ENCODE data around the gene MAP6D1.

Gene MAP6D1

GRCh38 chr3:183819831-183820230, 5.5 kb downstream of the MAP6D1 start:
- no peaks in the 10 kb centered on the region for H3K9me3 ChIP-seq (ENCODE audit: control insufficient read depth, insufficient read depth, low read length)
- no peak overlapping the region for H3K4me3 ChIP-seq (ENCODE audit: low read depth, low read length)
- no peak overlapping the region for H3K9ac ChIP-seq (ENCODE audit: low read depth, low read length)
- no peaks in the 10 kb centered on the region for H3K4me1 ChIP-seq (ENCODE audit: control insufficient read depth, insufficient read depth, low read length)
- H3K36me3 ChIP-seq (ENCODE audit: control insufficient read depth, insufficient read depth, low read length), result peaks cover 10% of the 10 kb centered on the region
- peaks cover 9% of the 10 kb centered on the region for H3K27me3 ChIP-seq (ENCODE audit: control insufficient read depth, insufficient read depth, low read length)

GRCh38 chr3:183818706-183819624, 6.4 kb downstream of the MAP6D1 start:
- no peaks in the 10 kb centered on the region for H3K9me3 ChIP-seq (ENCODE audit: control insufficient read depth, insufficient read depth, low read length)
- H3K4me3 ChIP-seq (ENCODE audit: low read depth, low read length), result no peak overlapping the region
- H3K36me3 ChIP-seq (ENCODE audit: control insufficient read depth, insufficient read depth, low read length), result peaks cover 10% of the 10 kb centered on the region
- H3K9ac ChIP-seq (ENCODE audit: low read depth, low read length), result no peak overlapping the region
- peaks cover 4% of the 10 kb centered on the region for H3K27me3 ChIP-seq (ENCODE audit: control insufficient read depth, insufficient read depth, low read length)
- no peaks in the 10 kb centered on the region for H3K4me1 ChIP-seq (ENCODE audit: control insufficient read depth, insufficient read depth, low read length)

DNA sequence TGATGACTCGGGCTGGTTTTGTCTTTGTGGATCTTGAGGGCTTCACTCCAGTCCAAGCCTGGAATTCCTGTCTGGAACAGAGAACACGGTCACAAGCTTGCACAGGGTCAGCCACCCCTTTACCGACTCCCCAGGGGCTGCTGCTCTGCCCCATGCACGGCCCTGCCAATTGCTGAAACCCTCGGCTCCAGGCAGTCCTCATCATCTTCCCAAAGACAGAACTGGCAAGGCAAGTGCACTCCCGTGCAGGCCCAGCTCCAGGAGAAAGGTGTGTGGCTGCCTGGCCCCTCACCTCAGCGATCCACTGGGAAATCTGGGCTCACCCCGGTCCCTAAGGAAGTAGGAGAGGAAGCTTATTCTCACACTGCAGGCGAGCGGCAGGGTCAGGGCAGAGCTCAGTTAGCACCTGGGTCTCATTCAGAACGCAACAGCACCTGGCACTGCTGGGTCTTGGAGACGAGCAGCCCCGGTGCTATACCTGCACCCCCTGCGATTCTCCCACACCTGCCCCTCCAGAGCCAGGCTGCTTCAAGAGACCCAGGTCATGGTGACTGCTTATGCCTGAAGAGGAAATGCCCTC, 7.2 kb downstream of the MAP6D1 start:
- H3K9ac ChIP-seq (ENCODE audit: low read depth, low read length), result no peak overlapping the region
- no peak overlapping the region for H3K4me3 ChIP-seq (ENCODE audit: low read depth, low read length)
- peaks cover 10% of the 10 kb centered on the region for H3K36me3 ChIP-seq (ENCODE audit: control insufficient read depth, insufficient read depth, low read length)
- H3K27me3 ChIP-seq (ENCODE audit: control insufficient read depth, insufficient read depth, low read length), result no peaks in the 10 kb centered on the region
- no peaks in the 10 kb centered on the region for H3K9me3 ChIP-seq (ENCODE audit: control insufficient read depth, insufficient read depth, low read length)
- H3K4me1 ChIP-seq (ENCODE audit: control insufficient read depth, insufficient read depth, low read length), result no peaks in the 10 kb centered on the region

- H3K36me3 ChIP-seq (ENCODE audit: control insufficient read depth, insufficient read depth, low read length), result peaks cover 10% of the 10 kb centered on the region
- H3K27me3 ChIP-seq (ENCODE audit: control insufficient read depth, insufficient read depth, low read length), result no peaks in the 10 kb centered on the region
- no peaks in the 10 kb centered on the region for H3K9me3 ChIP-seq (ENCODE audit: control insufficient read depth, insufficient read depth, low read length)
- H3K9ac ChIP-seq (ENCODE audit: low read depth, low read length), result no peak overlapping the region
- H3K4me1 ChIP-seq (ENCODE audit: control insufficient read depth, insufficient read depth, low read length), result no peaks in the 10 kb centered on the region
- no peak overlapping the region for H3K4me3 ChIP-seq (ENCODE audit: low read depth, low read length)
Observed at GRCh38 chr3:183817639-183818038, 7.7 kb downstream of the MAP6D1 start.

- Histone ChIP-seq H3K9me3 (ENCODE audit: control insufficient read depth, insufficient read depth, low read length) (no peaks in the 10 kb centered on the region), H3K27me3 (ENCODE audit: control insufficient read depth, insufficient read depth, low read length) (no peaks in the 10 kb centered on the region), H3K9ac (ENCODE audit: low read depth, low read length) (no peak overlapping the region), H3K4me1 (ENCODE audit: control insufficient read depth, insufficient read depth, low read length) (no peaks in the 10 kb centered on the region), H3K36me3 (ENCODE audit: control insufficient read depth, insufficient read depth, low read length) (peaks cover 14% of the 10 kb centered on the region), H3K4me3 (ENCODE audit: low read depth, low read length) (no peak overlapping the region)
Observed at GRCh38 chr3:183816681-183817510, 8.5 kb downstream of the MAP6D1 start.

GRCh38 chr3:183815951-183816475, 9.4 kb downstream of the MAP6D1 start:
- Histone ChIP-seq H3K4me3 (ENCODE audit: low read depth, low read length) (no peak overlapping the region), H3K27me3 (ENCODE audit: control insufficient read depth, insufficient read depth, low read length) (no peaks in the 10 kb centered on the region), H3K9ac (ENCODE audit: low read depth, low read length) (no peak overlapping the region)

GRCh38 chr3:183815563-183815940, 9.8 kb downstream of the MAP6D1 start:
- no peaks in the 10 kb centered on the region for H3K4me1 ChIP-seq (ENCODE audit: control insufficient read depth, insufficient read depth, low read length)
- peaks cover 26% of the 10 kb centered on the region for H3K36me3 ChIP-seq (ENCODE audit: control insufficient read depth, insufficient read depth, low read length)
- H3K27me3 ChIP-seq (ENCODE audit: control insufficient read depth, insufficient read depth, low read length), result no peaks in the 10 kb centered on the region
- no peak overlapping the region for H3K4me3 ChIP-seq (ENCODE audit: low read depth, low read length)
- H3K9ac ChIP-seq (ENCODE audit: low read depth, low read length), result no peak overlapping the region
- no peaks in the 10 kb centered on the region for H3K9me3 ChIP-seq (ENCODE audit: control insufficient read depth, insufficient read depth, low read length)

More at GRCh38 chr3:183815951-183816475, 9.4 kb downstream of the MAP6D1 start:
- no peaks in the 10 kb centered on the region for H3K4me1 ChIP-seq (ENCODE audit: control insufficient read depth, insufficient read depth, low read length)
- H3K36me3 ChIP-seq (ENCODE audit: control insufficient read depth, insufficient read depth, low read length), result peaks cover 22% of the 10 kb centered on the region
- H3K9me3 ChIP-seq (ENCODE audit: control insufficient read depth, insufficient read depth, low read length), result no peaks in the 10 kb centered on the region

DNA sequence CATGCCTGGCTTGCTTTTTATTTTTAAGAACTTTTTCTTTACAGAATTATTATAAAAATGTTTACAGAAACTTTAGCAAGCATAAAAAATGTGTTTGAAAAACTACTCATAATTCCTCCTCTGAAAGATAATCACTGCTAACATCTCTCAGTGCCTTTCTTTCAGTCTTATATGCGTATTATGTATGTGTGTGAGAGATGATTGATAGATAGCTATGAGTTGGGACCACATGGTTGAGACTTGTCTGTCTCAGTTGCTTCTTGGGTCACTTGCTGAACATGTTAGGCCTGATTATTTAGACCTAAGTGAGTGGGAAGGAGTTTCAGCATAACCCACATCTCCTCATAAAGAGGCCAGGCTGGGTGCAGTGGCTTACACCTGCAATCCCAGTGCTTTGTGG, 11.1 kb downstream of the MAP6D1 start:
- H3K36me3 ChIP-seq (ENCODE audit: control insufficient read depth, insufficient read depth, low read length), result peaks cover 38% of the 10 kb centered on the region
- H3K4me1 ChIP-seq (ENCODE audit: control insufficient read depth, insufficient read depth, low read length), result no peaks in the 10 kb centered on the region
- no peaks in the 10 kb centered on the region for H3K9me3 ChIP-seq (ENCODE audit: control insufficient read depth, insufficient read depth, low read length)
- H3K4me3 ChIP-seq (ENCODE audit: low read depth, low read length), result no peak overlapping the region
- no peaks in the 10 kb centered on the region for H3K27me3 ChIP-seq (ENCODE audit: control insufficient read depth, insufficient read depth, low read length)
- no peak overlapping the region for H3K9ac ChIP-seq (ENCODE audit: low read depth, low read length)

DNA sequence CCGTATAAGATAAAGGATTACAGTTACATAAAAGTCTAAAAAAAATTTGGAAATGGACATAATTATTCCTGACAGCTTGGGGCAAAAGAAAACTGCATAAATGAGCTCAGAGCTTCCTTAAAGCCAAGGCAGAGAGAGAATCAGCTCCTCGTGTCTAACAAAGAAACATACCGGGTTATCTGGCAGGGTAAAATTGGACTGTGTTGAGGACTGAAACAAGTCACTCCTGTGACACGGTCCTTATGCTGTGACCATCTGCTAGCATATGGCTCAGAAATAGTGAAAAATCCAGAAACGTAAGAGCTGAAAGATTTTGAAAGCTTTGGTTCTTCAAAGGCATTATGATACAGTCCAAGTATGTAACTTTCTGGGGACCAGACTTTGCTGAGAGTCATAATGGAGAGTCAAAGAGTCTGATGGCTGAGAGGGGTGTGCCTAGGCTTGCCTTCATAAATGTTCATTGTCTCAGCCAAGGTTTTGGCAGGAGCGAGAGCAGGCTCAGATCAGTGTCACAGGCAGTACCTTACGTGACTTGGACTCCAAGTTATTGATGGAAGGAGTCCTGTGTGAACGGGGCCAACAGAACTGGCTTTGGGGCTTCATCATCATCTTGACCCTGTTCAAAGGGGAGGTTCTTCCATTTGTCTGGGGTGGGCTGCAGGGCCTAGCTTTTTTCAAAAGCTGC, 12.5 kb downstream of the MAP6D1 start:
- Histone ChIP-seq H3K27me3 (ENCODE audit: control insufficient read depth, insufficient read depth, low read length) (no peaks in the 10 kb centered on the region), H3K4me3 (ENCODE audit: low read depth, low read length) (no peak overlapping the region), H3K9me3 (ENCODE audit: control insufficient read depth, insufficient read depth, low read length) (no peaks in the 10 kb centered on the region), H3K9ac (ENCODE audit: low read depth, low read length) (no peak overlapping the region), H3K4me1 (ENCODE audit: control insufficient read depth, insufficient read depth, low read length) (no peaks in the 10 kb centered on the region), H3K36me3 (ENCODE audit: control insufficient read depth, insufficient read depth, low read length) (peaks cover 47% of the 10 kb centered on the region)

DNA sequence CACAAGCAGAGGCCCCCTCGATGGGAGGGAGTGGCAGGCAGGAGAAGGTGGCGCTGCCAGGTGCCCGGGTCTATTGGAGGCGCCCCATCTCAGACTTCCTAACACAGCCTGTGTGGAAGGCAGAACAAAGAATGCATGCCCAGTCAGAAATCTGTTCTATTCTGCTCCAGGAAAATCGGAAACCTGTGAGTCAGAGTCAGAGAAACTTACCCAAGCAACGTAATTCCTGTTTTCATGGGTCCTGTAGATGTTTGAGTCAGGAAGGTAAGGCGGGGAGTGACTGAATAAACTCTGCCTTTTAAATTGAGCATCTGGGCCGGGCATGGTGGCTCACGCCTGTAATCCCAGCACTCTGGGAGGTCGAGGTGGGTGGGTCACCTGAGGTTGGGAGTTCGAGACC, 13.7 kb downstream of the MAP6D1 start:
- peaks cover 52% of the 10 kb centered on the region for H3K36me3 ChIP-seq (ENCODE audit: control insufficient read depth, insufficient read depth, low read length)
- no peaks in the 10 kb centered on the region for H3K9me3 ChIP-seq (ENCODE audit: control insufficient read depth, insufficient read depth, low read length)
- no peak overlapping the region for H3K4me3 ChIP-seq (ENCODE audit: low read depth, low read length)
- H3K9ac ChIP-seq (ENCODE audit: low read depth, low read length), result no peak overlapping the region
- no peaks in the 10 kb centered on the region for H3K27me3 ChIP-seq (ENCODE audit: control insufficient read depth, insufficient read depth, low read length)
- no peaks in the 10 kb centered on the region for H3K4me1 ChIP-seq (ENCODE audit: control insufficient read depth, insufficient read depth, low read length)
